Measurements from ENCODE around the gene AXIN2. TPM values are rescaled to one million over a fixed set of nuclear protein-coding genes. Genes with fewer than 3 reads are reported as not detected.

The AXIN2 gene
- 1 to 10 TPM; 4.7 to 5.3 TPM for total RNA-seq

DNA sequence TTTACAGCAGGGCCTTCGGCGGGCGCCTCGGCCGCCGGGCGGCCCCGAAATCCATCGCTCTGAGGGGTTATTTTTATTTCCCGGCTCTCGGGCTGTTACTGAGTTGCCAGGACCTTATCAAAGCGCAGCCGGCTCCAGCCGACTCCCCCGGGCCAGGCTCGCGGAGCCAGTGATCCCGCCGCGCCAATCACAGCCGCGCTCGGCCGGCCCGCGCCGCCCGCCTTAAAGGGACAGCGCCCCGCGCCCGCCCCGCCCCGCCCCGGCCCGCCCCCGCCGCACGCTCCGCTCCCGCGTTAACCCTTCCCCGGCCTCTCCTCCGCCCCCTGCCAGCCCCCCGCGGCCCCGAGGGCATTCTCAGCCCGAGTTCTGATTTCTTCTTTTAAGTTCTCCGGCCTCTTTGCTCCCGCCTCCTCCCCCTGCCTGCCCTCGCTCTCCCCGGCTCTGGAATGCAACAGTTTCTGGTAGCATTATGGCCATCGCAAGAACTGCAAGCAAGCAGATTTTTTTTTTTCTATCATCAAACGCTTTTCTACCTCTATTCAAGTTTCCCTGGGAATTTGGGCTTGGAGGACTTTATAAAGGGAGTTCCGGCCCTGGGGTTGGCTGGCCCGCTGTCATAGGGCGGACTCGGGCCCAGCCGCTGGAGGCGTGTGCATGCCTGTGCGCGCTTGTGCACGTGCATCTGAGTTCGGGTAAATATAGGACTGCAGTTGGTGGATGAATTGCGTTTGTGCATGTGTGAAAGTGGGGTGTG is at the start of gene AXIN2:
Gene AXIN2, minus strand, starts transcription at position 197 of the 754 bp plus-strand sequence. CDS start 3,028 bp downstream, outside the sequence.
- Mint-ChIP-seq H3K9me3 (ENCODE audit: insufficient read depth) (no peaks in the 10 kb centered on the region), H3K36me3 (ENCODE audit: low read depth) (no peaks in the 10 kb centered on the region), H3K4me3 (peak within 1 kb of the TSS; percentile 73), H3K27me3 (ENCODE audit: low read depth) (peaks cover 6% of the 10 kb centered on the region), H3K27ac (peak within 1 kb of the TSS; percentile 79), H3K4me1 (ENCODE audit: low read depth) (peaks cover 26% of the 10 kb centered on the region)
- peak; percentile 88 for ATAC-seq
- POLR2A ChIA-PET = no interaction called here
- peak; percentile 90 for DNase-seq
- CTCF ChIA-PET = no interaction called here

DNA sequence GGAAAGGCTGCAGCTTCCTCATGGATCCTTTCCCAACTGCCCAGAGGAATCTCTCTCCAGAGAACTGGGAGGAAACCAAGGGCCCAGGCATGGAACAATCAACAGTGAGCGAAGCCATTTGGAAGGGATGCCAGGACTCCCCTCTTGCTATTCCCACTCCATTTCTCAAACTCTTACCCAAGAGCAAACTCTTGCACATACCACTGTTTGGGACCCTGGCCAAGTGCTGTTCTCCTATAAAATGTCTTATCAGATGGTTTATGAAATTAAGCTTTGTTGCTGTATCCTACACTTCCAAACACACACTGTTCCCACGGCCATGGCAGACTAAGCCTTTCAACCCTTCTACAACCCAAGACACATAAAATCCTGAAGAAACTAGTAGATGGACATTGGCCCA is 48.3 kb upstream of the AXIN2 start:
- POLR2A ChIA-PET = no interaction called here
- Mint-ChIP-seq H3K36me3 (ENCODE audit: low read depth) (no peaks in the 10 kb centered on the region), H3K4me3 (no peak overlapping the region), H3K9me3 (ENCODE audit: insufficient read depth) (no peaks in the 10 kb centered on the region), H3K27ac (no peak overlapping the region), H3K4me1 (ENCODE audit: low read depth) (no peaks in the 10 kb centered on the region), H3K27me3 (ENCODE audit: low read depth) (no peaks in the 10 kb centered on the region)
- CTCF ChIA-PET = no interaction called here
- no peak for ATAC-seq
- DNase-seq = no peak

- H3K9me3 Mint-ChIP-seq (ENCODE audit: insufficient read depth) = no peaks in the 10 kb centered on the region
- H3K36me3 Mint-ChIP-seq (ENCODE audit: low read depth) = no peaks in the 10 kb centered on the region
- CTCF ChIA-PET = no interaction called here
- ATAC-seq = no peak
- POLR2A ChIA-PET = no interaction called here
- no peaks in the 10 kb centered on the region for H3K4me1 Mint-ChIP-seq (ENCODE audit: low read depth)
- DNase-seq = no peak
- H3K4me3 Mint-ChIP-seq = no peak overlapping the region
- no peak overlapping the region for H3K27ac Mint-ChIP-seq
- H3K27me3 Mint-ChIP-seq (ENCODE audit: low read depth) = no peaks in the 10 kb centered on the region
Observed at GRCh38 chr17:65609286-65609685, 47.8 kb upstream of the AXIN2 start.

- Mint-ChIP-seq H3K27ac (no peak overlapping the region), H3K9me3 (ENCODE audit: insufficient read depth) (no peaks in the 10 kb centered on the region), H3K27me3 (ENCODE audit: low read depth) (peaks cover 5% of the 10 kb centered on the region), H3K4me1 (ENCODE audit: low read depth) (peaks cover 10% of the 10 kb centered on the region), H3K4me3 (no peak overlapping the region), H3K36me3 (ENCODE audit: low read depth) (no peaks in the 10 kb centered on the region)
- POLR2A ChIA-PET = no interaction called here
- DNase-seq = no peak
- no peak for ATAC-seq
- CTCF ChIA-PET = no interaction called here
Observed at GRCh38 chr17:65604070-65604469, 42.6 kb upstream of the AXIN2 start.

- ChIA-PET CTCF (no interaction called here), POLR2A (no interaction called here)
- DNase-seq (no peak), ATAC-seq (no peak)
- Mint-ChIP-seq H3K4me1 (ENCODE audit: low read depth) (peaks cover 10% of the 10 kb centered on the region), H3K9me3 (ENCODE audit: insufficient read depth) (no peaks in the 10 kb centered on the region), H3K36me3 (ENCODE audit: low read depth) (no peaks in the 10 kb centered on the region), H3K27ac (no peak overlapping the region), H3K27me3 (ENCODE audit: low read depth) (peaks cover 5% of the 10 kb centered on the region), H3K4me3 (no peak overlapping the region)
Observed at GRCh38 chr17:65601881-65602280, 40.4 kb upstream of the AXIN2 start.

DNA sequence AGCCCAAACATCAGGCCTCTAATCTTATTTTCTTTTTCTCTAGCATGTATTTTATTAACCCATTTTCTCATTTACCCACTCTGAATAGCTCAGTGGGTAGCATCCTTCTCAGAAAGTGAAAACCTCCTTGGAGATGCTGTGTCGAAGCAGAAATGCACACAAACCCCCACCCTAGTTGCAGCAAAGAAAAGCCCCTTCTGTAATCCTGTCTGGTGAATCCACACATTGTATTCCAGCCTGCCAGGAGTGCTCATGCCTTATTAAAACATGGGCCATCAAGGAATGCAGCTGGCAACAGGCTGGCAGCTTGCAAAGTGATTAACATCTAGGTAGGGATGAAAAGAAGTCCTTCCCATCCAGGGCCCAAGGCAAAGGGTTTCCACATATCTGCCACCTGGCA is 39.7 kb upstream of the AXIN2 start:
- ChIA-PET CTCF (no interaction called here), POLR2A (no interaction called here)
- Mint-ChIP-seq H3K27ac (no peak overlapping the region), H3K4me3 (no peak overlapping the region), H3K36me3 (ENCODE audit: low read depth) (no peaks in the 10 kb centered on the region), H3K4me1 (ENCODE audit: low read depth) (peaks cover 10% of the 10 kb centered on the region), H3K9me3 (ENCODE audit: insufficient read depth) (no peaks in the 10 kb centered on the region), H3K27me3 (ENCODE audit: low read depth) (peaks cover 5% of the 10 kb centered on the region)
- no peak for DNase-seq
- no peak for ATAC-seq

DNA sequence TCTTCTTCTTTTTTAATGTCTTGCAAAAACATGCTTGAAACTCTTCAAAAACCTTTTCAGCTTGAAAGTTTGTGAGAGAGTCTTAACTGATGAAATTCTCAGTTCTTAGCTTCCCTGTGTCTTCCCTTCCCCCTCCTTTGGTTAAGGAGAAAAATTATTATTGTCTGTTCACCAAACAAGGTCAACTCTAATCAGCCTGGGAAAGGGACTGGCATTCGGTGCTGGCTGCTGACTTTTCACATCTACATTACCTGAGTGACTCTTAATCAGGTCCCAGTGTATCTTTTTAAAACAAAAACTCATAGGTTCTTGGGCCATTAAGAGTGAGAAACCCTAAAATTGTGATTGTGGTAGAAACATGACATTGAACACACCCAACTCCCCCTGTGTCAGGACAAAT is 39.1 kb upstream of the AXIN2 start:
- H3K4me1 Mint-ChIP-seq (ENCODE audit: low read depth) = peaks cover 10% of the 10 kb centered on the region
- peaks cover 5% of the 10 kb centered on the region for H3K27me3 Mint-ChIP-seq (ENCODE audit: low read depth)
- ChIA-PET CTCF (no interaction called here), POLR2A (no interaction called here)
- DNase-seq = no peak
- H3K4me3 Mint-ChIP-seq = no peak overlapping the region
- H3K9me3 Mint-ChIP-seq (ENCODE audit: insufficient read depth) = no peaks in the 10 kb centered on the region
- no peaks in the 10 kb centered on the region for H3K36me3 Mint-ChIP-seq (ENCODE audit: low read depth)
- ATAC-seq = no peak
- no peak overlapping the region for H3K27ac Mint-ChIP-seq

GRCh38 chr17:65599650-65600049 is 38.2 kb upstream of the AXIN2 start:
- POLR2A ChIA-PET = no interaction called here
- H3K9me3 Mint-ChIP-seq (ENCODE audit: insufficient read depth) = no peaks in the 10 kb centered on the region
- peaks cover 19% of the 10 kb centered on the region for H3K4me1 Mint-ChIP-seq (ENCODE audit: low read depth)
- H3K27me3 Mint-ChIP-seq (ENCODE audit: low read depth) = peaks cover 5% of the 10 kb centered on the region
- H3K4me3 Mint-ChIP-seq = no peak overlapping the region
- CTCF ChIA-PET = no interaction called here
- H3K27ac Mint-ChIP-seq = no peak overlapping the region
- no peak for DNase-seq
- no peaks in the 10 kb centered on the region for H3K36me3 Mint-ChIP-seq (ENCODE audit: low read depth)
- ATAC-seq = no peak

GRCh38 chr17:65598746-65599145 is 37.3 kb upstream of the AXIN2 start:
- Mint-ChIP-seq H3K27ac (no peak overlapping the region), H3K36me3 (ENCODE audit: low read depth) (no peaks in the 10 kb centered on the region), H3K4me3 (no peak overlapping the region), H3K4me1 (ENCODE audit: low read depth) (peaks cover 24% of the 10 kb centered on the region), H3K9me3 (ENCODE audit: insufficient read depth) (no peaks in the 10 kb centered on the region), H3K27me3 (ENCODE audit: low read depth) (peaks cover 5% of the 10 kb centered on the region)
- DNase-seq (no peak), ATAC-seq (no peak)
- ChIA-PET POLR2A (no interaction called here), CTCF (no interaction called here)

DNA sequence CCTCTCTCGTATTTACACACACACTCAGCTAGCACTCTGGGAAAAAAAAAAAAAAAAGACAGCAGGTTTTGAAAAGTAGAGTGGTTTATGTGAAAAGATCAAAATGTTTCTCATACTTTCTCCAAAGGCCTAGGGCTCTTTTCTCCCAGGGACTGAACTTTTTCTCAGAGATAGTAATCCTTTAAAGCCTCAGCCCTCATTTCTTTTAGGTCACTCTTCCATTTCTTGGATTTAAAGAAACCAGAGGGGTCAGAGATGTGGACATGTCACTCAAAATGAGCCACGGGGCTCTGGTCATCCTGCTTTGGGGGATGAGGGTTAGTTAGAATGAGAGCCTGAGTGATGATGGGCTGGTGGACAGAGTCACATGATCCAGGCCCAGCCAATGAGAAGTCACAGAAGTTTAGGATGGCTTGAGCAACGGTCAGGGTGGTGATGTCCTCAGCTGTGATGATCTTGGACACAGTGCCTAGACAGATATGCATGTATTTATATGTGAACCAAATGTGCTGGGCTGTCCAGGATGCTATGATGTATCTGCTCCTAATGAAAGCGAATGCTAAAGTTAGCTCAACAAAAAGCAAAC is 33.7 kb upstream of the AXIN2 start:
- CTCF ChIA-PET = interaction anchor here (1.1 kb wide), 1 partner anchor 300 kb away, joined by 3 read pairs; no protein-coding TSS in a partner anchor

DNA sequence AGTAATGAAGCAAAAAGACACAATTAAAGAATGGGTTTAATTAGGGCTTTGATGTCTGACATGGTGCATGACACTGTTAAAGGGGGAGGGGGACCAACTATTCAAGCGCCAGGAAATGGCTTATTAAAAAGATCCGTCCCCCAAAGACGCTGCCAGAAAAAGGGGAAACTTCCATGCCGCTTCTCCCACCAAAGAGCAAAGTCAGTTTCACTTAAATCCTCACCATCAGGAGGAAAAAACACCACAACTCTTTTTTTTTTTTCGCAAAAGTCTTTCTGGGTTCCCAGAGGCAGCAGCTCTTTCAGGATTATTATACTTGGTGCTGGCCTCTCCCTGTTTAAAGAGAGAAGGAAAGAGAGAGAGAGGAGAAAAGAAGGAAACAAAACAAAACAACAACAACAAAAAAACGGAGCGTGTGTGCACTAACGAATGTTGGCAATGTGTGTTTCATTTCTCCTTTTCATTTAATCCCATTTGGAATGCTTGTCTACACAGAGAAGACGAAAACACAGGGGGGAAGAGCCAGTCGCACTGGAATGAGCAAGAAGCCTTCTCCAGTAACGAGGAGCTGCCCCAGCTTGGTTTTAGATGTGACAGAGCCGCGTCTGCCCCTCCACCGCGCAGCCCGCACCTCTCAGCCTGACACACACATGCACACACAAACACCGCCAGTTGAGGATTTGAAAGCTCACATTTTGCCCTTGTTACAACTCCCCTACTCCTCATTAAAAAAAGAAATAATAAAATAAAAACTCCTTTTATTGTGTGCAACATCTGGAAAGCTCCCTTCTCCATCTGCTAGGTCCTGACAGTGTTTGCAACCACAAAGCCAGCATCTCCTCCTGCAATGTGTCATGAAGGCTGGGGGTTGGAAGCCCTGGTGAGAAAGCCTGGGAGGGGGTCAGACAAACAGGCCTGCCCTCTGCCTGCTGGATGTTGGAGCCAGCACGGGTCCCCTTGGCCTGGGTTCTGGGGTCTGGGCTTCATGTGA is 32.7 kb upstream of the AXIN2 start:
- ChIA-PET CTCF (interaction anchor here (1.0 to 1.1 kb wide), 2 partner anchors 117 to 299 kb away, joined by 3 read pairs; no protein-coding TSS in a partner anchor), POLR2A (interaction anchor here (1.1 kb wide), 1 partner anchor 10 kb away, joined by 3 read pairs; no protein-coding TSS in a partner anchor)
- Mint-ChIP-seq H3K36me3 (ENCODE audit: low read depth) (no peaks in the 10 kb centered on the region), H3K27me3 (ENCODE audit: low read depth) (peaks cover 2% of the 10 kb centered on the region), H3K27ac (no peak overlapping the region), H3K9me3 (ENCODE audit: insufficient read depth) (no peaks in the 10 kb centered on the region), H3K4me1 (ENCODE audit: low read depth) (peaks cover 28% of the 10 kb centered on the region), H3K4me3 (peak overlapping the region; percentile 63)
- DNase-seq (no peak), ATAC-seq (peak; percentile 58)

More for the DNA sequence above, 33.7 kb upstream of the AXIN2 start:
- Mint-ChIP-seq H3K27me3 (ENCODE audit: low read depth) (peaks cover 7% of the 10 kb centered on the region), H3K4me1 (ENCODE audit: low read depth) (peaks cover 28% of the 10 kb centered on the region), H3K27ac (peak overlapping the region; percentile 30), H3K9me3 (ENCODE audit: insufficient read depth) (no peaks in the 10 kb centered on the region), H3K36me3 (ENCODE audit: low read depth) (no peaks in the 10 kb centered on the region), H3K4me3 (no peak overlapping the region)
- ATAC-seq (no peak), DNase-seq (no peak)
- POLR2A ChIA-PET = no interaction called here
